Measurements from ENCODE around the gene HMX1.

DNA sequence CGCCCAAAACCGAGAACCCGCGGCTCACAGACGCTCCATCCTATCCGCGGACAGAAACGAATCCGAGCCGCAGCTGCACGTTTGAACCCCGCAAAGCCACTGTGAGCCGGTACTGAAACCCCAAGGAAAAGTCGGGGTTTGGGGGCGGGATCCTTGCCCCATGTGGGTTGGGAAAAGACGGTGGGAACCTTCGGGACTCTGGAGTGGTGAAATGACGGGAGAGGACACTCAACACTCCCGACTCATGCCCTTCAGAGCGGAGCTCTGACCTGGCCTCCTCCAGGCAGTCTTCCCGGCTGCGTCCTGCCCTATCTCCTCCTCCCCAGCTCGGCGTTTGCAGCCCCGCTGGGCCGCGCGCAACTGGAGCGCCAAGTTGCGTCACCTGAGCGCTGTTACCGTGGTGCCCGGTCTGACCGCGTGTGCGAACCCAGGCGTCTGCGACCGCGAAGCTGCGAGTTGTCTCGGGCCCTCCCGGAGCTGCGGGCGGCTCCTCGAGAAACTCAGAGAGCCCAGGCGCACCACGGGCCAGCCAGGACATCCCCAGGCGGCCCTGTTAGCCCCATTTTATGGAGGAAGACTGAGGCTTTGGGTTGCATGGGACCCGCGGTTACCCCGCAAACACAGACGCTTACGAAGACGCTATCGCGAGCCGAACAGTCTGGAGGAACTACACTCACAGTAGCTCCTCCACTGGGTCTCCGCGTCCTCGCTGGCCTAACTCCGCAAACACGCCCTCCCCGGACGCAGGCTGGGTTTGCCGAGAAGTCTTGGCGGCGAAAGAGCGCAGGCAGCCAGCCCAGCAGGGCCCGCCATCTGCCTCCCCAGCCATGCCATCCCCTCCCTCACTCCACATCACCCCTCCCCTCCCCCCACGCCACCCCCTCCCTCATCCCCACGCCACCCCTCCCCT, 20.3 kb upstream of the HMX1 start:
- TF ChIP-seq EZH2 (IDR thresholded peaks at IDR 0.05; ENCODE audit: insufficient read depth, poor library complexity, severe bottlenecking) (no peak), EZH2phosphoT487 (IDR thresholded peaks at IDR 0.05; ENCODE audit: insufficient read depth, low read depth) (no peak)
